HG03378 (cell line): Measurements from ENCODE around the gene CD34.

Experiments
- ATAC-seq: cut with Tn5 transposase; IDR thresholded peaks from one replicate; pipeline ENCODE4 v1.9.1; 2021; ENCODE audit warnings: mild to moderate bottlenecking, moderate library complexity; ENCODE audit not compliant: unreplicated experiment

CD34 gene

GRCh38 chr1:207836591-207837347 is 74.2 kb downstream of the CD34 start:
- no peak for ATAC-seq

- no peak for ATAC-seq
Observed at GRCh38 chr1:207835958-207836357, 75.0 kb downstream of the CD34 start.

GRCh38 chr1:207833956-207834660 is 76.8 kb downstream of the CD34 start:
- no peak for ATAC-seq

- no peak for ATAC-seq
Observed at GRCh38 chr1:207833381-207833780, 77.5 kb downstream of the CD34 start.

GRCh38 chr1:207832796-207833195 is 78.1 kb downstream of the CD34 start:
- no peak for ATAC-seq

- peak; percentile 86 for ATAC-seq
Observed at GRCh38 chr1:207831517-207832327, 79.2 kb downstream of the CD34 start.
